ENCODE data around the gene DOCK10. TPM values are rescaled to one million over a fixed set of nuclear protein-coding genes. Genes with fewer than 3 reads are reported as not detected.

The DOCK10 gene
- total and polyA plus RNA-seq, 7 donors: 3.0 to 11.4 (median 5.4) TPM

DNA sequence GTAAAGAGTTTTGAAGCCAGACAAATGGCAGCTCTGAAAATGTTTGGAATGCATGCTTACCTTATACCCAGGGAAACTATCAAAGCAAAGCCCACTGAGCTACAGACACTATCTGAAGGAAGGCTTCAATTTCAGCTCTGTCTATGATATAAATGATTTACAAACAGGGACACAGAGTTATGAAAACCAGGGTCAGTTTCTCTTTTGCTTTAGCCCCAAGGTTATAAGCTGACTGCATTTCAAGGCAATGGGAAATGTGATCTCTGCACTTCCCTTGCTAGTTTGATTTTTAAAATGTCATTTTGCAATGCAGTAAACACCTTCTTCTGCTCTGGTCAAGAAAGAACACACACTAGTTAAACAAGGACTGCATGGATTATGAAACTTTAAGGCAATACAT lies 260.9 kb downstream of the DOCK10 start:
- H3K27me3 ChIP-seq: no peaks in the 10 kb centered on the region
- no peak for TF ChIP-seq EP300 (IDR thresholded peaks at IDR 0.05)
- TF ChIP-seq POLR2A (IDR thresholded peaks at IDR 0.05): no peak
- no peak for TF ChIP-seq CTCF (IDR thresholded peaks at IDR 0.05)
- no peak for TF ChIP-seq POLR2AphosphoS5 (IDR thresholded peaks at IDR 0.05)
- H3K4me1 ChIP-seq: no peaks in the 10 kb centered on the region
- H3K9me3 ChIP-seq: no peaks in the 10 kb centered on the region
- intact Hi-C loops (cut with DNase I): no loop called here
- H3K27ac ChIP-seq: no peak overlapping the region
- DNase-seq: no peak
- H3K36me3 ChIP-seq: no peaks in the 10 kb centered on the region
- no peak overlapping the region for H3K4me3 ChIP-seq

DNA sequence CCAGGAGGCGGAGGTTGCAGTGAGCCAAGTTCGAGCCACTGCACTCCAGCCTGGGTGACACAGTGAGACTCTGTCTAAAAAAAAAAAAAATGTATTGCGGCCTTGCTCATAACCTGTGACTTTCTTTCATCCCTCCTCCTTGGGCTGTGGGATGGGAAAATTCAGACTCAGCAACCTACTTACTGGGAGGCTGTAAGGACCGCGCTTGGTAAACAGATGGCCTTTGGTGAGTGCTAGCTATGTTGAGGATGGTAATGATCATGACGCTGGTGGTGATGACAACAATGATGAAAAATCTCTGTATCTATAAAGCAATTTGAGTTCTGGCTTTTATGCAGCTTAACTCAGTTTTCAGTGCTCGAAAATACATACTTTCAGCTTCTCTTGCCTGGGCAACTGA lies 261.4 kb downstream of the DOCK10 start:
- no peak for TF ChIP-seq EP300 (IDR thresholded peaks at IDR 0.05)
- no peak for TF ChIP-seq CTCF (IDR thresholded peaks at IDR 0.05)
- no peak for TF ChIP-seq POLR2A (IDR thresholded peaks at IDR 0.05)
- TF ChIP-seq POLR2AphosphoS5 (IDR thresholded peaks at IDR 0.05): no peak
- Histone ChIP-seq H3K36me3 (no peaks in the 10 kb centered on the region), H3K4me3 (no peak overlapping the region), H3K4me1 (no peaks in the 10 kb centered on the region), H3K9me3 (no peaks in the 10 kb centered on the region), H3K27me3 (no peaks in the 10 kb centered on the region), H3K27ac (no peak overlapping the region)
- DNase-seq: no peak
- intact Hi-C loops (cut with DNase I): no loop called here
- WGBS, 2 donors: 92 to 94% methylated on average over 7 of the region's 7 CpGs

GRCh38 chr2:224780106-224780505 lies 262.2 kb downstream of the DOCK10 start:
- Histone ChIP-seq H3K9me3 (no peaks in the 10 kb centered on the region), H3K4me1 (no peaks in the 10 kb centered on the region), H3K4me3 (no peak overlapping the region), H3K27ac (no peak overlapping the region), H3K36me3 (no peaks in the 10 kb centered on the region), H3K27me3 (no peaks in the 10 kb centered on the region)
- intact Hi-C loops (cut with DNase I): no loop called here
- DNase-seq: no peak
- TF ChIP-seq CTCF (IDR thresholded peaks at IDR 0.05): no peak
- TF ChIP-seq POLR2AphosphoS5 (IDR thresholded peaks at IDR 0.05): no peak
- no peak for TF ChIP-seq EP300 (IDR thresholded peaks at IDR 0.05)
- TF ChIP-seq POLR2A (IDR thresholded peaks at IDR 0.05): no peak
- 91% methylated on average over 2 of the region's 2 CpGs for WGBS, 2 donors

- Histone ChIP-seq H3K9me3 (no peaks in the 10 kb centered on the region), H3K27ac (no peak overlapping the region), H3K4me1 (no peaks in the 10 kb centered on the region), H3K27me3 (no peaks in the 10 kb centered on the region), H3K4me3 (no peak overlapping the region), H3K36me3 (no peaks in the 10 kb centered on the region)
- DNase-seq: no peak
- WGBS, 2 donors: 34 to 38% methylated on average over 3 of the region's 3 CpGs
- TF ChIP-seq POLR2A (IDR thresholded peaks at IDR 0.05): no peak
- peak in 3 of 4 experiments; percentile 37 to 70 (median 39) for TF ChIP-seq CTCF (IDR thresholded peaks at IDR 0.05)
- intact Hi-C loops (cut with DNase I): loop anchor here (5.0 kb wide), 1 partner anchor 421 kb away; no protein-coding TSS in a partner anchor
These were observed 263.8 kb downstream of the DOCK10 start for GRCh38 chr2:224778474-224778877.

DNA sequence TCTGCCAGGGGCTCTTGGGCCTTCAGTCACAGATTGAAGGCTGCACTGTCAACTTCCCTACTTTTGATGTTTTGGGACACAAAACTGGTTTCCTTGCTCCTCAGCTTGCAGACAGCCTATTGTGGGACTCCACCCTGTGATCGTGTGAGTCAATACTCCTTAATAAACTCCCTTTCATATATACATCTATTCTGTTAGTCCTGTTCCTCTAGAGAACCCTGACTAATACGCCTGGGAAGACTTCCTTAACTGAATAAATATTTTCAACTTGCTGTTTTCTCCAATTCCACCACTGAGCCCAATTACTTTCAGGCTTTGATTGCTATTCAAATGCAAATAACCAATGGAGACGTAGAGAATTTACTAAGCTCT lies 264.7 kb downstream of the DOCK10 start:
- no peaks in the 10 kb centered on the region for H3K27me3 ChIP-seq
- no peaks in the 10 kb centered on the region for H3K4me1 ChIP-seq
- no peak for TF ChIP-seq POLR2A (IDR thresholded peaks at IDR 0.05)
- H3K27ac ChIP-seq: no peak overlapping the region
- no peaks in the 10 kb centered on the region for H3K9me3 ChIP-seq
- H3K4me3 ChIP-seq: no peak overlapping the region
- intact Hi-C loops (cut with DNase I): loop anchor here (5.0 kb wide), 1 partner anchor 420 kb away; no protein-coding TSS in a partner anchor
- no peak for DNase-seq
- WGBS, 2 donors: 63 to 80% methylated on average over 3 of the region's 3 CpGs
- no peaks in the 10 kb centered on the region for H3K36me3 ChIP-seq

Measured in sigmoid colon (tissue), 7 donors.